ENCODE measurements around the gene TJP1.
"Not testable (repeated sequence)": the region's sequence is repeated elsewhere in the genome, so short reads cannot be mapped to it uniquely, and the experiment has no call there.

Gene TJP1

DNA sequence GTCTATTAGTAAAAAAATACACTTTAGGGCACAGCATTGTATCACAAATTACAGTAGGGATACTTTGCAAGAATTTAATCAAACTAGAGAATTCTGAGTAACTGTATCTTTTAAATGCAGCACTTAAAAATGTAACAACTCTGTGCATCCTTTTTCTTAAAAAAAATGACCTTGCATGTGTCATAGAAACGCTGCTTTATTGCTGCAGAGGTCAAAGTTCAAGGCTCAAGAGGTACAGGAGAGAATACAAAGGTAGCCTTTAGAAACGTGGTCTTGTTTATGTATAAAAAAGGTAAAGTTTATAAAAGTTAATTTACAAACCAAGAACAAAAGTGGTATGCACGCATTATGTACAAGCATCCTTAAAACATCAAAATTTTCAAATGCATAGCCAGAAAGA lies 122.0 kb downstream of the TJP1 start:
- DNase-seq (ENCODE audit: low spot score), result no peak

DNA sequence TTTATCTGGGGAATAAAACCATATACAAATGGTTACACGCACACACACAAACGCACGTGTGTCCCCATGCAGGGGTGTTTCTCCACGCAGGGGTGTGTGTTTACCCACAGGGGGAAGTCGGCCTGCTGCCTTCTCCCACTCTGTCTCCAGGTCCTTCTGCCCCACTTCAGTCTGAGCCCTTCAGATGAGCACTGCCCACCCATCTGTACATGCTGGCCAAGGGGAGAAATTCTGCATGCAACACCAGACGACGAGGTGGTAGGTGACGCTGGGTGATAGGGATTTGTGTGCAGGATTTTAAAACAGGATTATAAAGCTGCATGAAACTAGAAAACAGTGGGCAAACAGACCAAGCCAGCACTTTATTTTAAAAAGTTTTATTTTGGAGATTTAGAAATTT lies 122.5 kb downstream of the TJP1 start:
- no peak for DNase-seq (ENCODE audit: low spot score)

DNA sequence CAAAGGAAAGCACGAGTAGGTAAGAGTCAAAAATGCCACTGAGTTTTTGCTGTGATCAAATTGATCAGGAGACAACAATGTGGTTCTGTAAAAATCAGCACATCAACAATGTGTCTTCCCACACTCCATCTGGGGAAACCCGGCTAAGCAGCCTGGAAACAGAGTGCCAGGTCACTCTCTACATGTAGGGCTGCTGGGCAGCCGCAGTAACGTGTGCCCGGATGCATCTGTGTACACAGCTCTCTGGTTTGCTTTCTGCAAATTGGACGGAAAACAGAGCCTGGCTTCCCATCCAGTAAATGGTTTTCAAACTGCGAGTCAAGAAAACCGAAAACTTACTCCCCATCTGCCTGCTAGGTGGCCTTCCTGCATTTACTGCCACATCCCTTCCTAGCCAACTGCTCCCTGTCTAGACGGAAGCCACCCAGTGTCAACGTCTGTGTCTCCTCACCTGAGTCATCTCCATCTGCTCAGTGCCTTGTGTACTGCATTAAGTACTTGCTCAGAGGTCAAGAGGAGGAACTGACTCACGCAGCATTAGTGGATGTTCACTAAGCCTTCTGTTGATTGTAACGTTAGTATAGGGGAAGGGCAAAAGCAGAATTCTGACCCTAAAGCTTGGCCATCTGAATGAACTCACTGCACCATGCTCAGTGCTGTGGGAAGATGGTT lies 124.1 kb downstream of the TJP1 start:
- no peak for DNase-seq (ENCODE audit: low spot score)

DNA sequence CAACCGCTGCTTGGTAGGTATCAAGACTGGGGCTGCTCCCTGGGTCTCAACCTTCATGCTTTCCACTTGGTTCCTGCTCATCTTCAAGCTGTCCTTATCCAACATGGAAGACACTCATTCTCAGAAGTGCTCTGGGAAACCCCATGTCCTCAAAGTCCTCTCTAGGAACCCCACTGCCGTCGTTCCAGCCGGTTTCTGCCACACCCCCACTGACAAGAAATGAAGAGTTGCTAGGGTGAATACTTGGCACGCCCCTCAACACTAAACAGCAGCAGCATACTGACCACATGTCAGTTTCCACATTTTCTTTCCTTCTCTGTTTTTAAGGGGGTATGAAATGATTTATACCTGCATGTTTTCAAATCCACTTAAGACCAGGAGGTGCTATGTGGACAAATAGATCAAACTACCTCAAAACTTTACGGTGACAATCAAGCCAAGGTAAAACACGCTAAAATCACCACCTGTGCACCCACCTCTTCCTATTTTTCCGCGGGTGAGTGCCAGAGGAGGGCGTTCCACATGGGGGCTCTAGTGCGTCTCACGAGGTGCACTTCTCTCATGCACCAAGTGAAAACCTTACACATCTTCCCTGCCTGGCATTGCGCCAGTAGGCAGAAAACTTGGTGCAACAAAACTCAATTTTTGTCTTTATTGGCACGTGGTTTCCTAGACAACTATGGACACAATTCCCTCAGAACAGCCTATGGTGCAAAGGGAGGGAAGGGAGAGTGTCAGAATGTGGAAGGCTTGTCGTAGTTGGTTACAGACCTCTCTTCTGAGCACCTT lies 125.1 kb downstream of the TJP1 start:
- no peak for DNase-seq (ENCODE audit: low spot score)

DNA sequence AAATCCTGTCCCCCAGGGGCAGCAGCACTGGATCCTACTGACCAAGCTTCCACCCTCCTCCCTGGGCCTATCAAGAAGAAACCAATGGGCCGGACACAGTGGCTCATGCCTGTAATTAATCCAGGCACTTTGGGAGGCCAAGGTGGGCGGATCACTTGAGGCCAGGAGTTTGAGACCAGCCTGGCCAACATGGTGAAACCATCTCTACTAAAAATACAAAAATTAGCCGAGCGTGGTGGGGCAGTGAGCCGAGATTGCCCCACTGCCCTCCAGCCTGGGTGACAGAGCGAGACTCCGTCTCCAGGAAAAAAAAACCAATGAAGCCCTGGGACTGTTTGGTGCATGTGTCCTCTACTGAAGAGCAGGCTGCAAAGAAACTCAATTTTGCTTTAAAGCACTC lies 125.8 kb downstream of the TJP1 start:
- not testable (repeated sequence) for DNase-seq (ENCODE audit: low spot score)

DNA sequence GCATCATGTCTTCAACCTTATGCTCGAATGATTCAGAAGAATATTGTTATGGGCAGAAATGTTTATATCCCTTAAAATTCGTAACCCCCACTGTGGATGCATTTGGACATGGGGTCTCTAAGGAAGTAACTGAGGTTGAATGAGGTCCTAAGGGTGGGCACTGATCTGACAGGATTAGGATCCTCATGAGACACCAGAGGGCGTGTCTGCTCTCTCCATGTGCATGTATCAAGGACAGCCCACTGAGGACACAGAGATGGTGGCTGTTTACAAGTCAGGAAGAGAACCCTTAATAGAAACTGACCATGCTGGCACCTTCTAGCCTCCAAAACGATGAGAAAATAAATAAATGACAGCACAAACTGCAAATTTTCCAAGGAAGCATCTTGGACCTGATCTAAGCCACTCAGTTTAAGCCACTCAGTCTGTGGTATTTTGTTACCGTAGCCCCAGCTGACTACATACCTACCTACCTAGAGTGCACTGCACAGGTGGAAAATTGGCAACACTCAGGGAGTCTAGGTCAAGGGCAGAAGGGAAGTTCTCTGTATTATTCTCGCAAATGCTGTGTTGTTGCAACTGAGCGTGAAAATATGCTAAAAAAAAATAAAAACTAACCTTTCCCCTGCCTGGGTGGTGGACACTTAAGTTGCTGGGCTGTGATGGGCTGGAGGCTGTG lies 126.6 kb downstream of the TJP1 start:
- no peak for DNase-seq (ENCODE audit: low spot score)

DNA sequence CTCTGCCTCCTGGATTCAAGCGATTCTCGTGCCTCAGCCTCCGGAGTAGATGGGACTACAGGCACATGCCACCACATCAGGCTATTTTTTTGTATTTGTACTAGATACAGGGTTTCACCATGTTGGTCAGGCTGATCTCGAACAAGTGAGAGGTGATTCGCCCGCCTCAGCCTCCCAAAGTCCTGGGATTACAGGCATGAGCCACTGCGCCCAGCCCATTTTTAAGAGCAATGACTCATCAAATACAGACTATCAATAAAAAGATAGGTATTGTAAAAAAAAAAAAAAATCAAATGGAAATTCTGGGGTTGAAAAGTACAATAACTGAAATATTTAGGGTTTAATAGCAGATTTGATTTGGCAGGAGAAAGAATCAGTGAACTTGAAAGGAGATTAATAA lies 129.0 kb downstream of the TJP1 start:
- DNase-seq (ENCODE audit: low spot score), result no peak

DNA sequence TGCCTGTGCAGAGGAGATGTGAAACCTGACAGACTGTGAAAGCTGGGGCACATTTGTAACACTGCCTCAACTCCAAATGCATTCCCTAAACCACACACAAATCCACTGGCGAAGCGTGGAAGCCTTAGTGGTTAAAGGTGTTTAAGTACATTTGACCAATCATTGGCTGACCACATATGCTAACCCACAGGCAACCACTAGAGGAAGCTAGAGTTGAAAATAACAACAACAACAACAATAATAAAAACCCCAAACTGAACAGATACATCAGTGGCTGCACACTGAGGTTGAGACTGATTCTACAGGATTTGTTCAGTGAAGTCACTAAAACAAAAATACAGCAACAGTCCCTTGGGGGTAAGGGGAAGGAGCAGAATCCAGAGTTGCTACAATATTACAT lies 129.7 kb downstream of the TJP1 start:
- DNase-seq (ENCODE audit: low spot score), result no peak

DNA sequence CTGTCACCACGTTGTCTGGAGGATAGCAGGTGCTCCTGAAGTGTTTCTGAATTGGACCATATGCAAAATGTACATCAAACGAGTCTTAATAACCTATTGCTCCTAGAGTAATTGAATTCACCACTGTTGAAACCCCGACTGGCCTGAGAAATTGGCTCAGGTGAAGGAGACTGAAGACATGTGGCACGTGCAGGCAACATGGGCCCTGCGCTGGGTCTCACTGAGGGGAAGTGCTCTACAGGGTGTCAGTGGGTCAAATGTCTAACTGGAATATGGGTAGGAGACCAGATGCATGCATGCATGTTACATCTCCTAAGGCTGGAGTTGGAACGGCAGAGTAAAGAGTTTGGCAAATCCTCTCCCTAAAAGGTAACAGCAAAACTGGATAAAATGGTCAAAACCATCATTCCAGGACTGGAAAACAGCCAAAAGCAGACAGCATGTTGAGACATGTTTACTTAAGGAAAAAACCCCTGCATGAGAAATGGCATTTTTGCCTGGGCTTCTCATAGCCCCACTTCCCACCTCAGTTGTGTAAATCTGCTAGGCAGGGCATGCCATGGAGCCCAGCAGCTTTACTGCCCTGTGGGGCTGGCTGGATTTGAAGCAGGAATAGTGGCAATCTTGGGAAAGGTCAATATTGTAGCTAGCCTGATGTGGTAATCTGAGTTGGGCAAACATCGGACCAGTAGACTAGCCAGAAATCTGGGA lies 131.3 kb downstream of the TJP1 start:
- DNase-seq (ENCODE audit: low spot score), result no peak

DNA sequence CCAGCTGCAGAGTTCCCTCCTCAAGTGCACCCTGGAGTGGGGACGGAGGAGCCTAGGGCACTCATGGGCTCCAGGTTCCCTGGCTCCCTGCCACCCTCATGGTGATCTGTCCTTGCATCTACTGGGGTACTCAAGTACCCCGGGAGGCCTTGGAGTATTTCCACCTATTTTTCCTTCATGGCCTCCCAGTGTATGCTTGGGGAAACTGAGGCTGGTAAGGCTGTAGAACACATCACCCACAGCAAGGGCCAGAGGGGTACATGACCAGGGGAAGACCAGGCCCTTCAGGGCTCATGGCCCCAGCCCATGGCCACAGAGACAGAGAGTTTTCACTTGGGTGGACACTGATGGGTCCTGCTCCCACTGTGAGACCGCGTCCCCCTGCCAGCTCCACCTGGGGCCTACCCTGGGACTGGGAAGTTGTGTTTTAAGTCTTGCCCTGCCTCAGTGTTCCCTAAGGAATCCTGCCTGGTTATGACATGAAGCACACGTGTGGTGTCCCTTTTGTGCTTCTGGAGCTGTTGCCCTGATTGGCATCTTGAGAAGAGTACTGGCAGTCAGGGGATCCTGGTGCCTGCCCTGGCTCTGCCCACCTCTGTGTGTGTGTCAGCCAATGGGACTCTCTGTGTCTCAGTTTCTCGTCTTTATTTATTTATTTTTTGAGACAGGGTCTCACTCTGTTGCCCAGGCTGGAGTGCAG lies 132.8 kb downstream of the TJP1 start:
- DNase-seq (ENCODE audit: low spot score), result no peak

DNA sequence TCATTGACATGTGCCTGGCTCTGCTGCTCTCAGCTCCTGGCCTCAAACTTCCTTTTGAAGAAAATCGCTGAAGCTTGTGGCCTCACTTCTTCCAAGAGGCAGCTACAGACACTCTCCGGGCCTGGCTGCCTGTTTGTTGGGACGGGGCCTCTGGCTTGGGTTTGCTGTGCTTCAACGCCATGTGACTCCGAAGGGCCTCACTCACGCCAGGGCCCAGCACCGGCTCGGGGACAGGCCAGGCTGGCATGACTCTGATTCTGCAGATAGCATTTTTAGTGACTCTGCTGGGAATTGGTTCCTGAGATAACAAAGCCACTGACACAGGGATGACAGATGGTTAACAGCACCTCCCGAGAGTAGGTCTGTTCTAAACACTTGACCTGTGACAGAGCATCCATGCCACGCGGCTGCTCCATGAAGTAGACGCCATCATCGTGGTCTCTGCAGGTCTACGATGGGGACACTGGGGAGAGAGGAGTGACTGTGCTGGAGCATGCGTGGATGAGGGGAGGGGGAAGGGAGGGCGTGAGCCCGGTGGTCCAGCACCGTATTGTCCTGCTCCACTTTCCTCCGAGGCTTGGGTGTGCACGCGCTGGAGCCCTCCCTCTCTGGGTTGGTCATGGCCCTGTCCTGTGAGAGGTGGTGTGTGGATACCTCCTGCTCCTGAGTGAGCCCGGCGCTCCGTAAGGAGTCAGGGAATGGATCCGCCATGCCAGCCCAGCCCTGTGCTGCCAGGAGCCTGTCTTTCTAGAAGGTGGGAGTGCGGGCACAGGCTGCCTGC lies 133.6 kb downstream of the TJP1 start:
- no peak for DNase-seq (ENCODE audit: low spot score)

DNA sequence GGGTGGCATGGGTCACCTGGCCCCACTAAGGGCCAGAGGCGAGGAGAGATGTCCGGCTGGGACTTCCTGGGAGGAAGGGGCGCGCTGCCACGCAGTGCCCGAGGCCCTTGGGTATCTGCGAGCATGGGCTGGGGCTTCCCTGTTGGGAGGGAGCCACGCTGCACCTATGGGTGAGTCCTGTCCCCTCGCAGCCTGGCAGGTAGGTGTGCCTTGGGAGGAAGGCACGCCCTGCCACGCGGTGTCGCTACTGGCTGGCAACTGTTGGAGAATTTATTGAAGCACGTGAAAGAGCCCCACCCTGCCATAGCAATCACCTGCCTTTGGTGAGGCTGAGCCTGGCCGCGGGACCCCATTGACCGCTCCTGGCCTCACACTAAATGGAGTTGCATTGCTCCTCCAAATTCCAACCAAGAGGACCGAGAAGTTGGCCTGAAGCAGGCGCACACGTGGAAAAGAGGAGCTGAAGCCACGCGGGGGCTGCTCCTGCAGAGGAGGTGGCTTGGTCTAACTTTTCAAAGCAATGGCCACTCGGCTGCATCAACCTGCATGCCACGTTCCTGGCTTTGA lies 134.2 kb downstream of the TJP1 start:
- DNase-seq (ENCODE audit: low spot score), result no peak

DNA sequence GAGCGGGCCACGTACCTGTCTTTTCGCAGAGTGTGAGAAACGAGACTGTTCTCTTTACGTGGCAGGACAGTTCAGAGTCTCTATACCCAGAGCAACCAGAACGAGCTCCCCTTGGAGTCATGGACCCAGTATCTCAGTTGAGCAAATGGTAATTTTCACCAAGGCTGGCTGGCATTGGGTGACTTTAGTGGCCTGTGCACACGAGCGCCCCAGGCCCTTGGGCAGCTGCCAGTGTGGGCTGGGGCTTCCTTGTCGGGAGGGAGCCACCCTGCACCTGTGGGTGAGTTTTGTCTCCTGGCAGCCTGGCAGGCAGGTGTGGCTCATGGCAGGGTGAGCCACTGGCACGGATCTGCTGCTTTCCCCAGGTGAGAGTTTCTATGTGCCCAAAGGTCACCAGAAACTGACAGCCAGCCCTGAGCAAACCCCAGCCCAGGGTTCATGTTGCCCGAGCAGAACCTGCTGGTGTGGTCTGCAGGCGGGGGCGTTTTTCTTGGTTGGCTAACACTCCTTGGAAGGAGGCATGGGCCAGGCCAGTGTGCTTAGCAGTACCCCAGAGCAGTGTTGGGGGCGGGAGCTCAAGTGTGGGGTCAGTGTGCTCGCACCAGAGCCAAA lies 135.0 kb downstream of the TJP1 start:
- no peak for DNase-seq (ENCODE audit: low spot score)

DNA sequence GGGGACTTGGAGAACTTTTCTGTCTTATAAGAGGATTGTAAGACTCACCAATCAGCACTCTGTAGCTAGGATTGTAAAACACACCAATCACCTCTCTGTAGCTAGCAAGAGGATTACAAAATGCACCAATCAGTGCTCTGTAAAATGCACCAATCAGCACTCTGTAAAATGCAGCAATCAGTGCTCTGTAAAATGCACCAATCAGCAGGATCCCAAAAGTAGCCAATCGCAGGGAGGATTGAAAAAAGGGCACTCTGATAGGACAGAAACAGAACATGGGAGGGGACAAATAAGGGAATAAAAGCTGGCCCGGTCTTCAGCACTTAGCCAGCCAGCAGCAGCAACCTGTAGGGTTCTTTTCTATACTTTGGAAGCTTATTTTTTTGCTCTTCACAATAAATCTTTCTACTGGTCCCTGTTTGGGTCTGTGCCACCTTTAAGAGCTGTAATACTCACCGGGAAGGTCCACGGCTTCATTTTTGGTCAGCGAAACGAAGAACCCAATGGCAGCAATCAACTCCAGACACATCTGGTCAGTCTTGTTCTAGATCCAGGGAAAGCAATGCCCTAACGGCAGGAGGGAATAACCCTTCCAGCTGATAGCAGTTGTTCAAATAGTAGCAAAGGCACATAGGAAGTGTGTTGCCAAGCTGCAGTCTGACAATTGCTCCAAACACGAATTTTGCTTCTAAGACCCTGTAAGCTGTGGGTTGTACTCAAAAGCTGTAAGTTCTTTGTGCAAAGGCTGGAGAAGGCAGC lies 135.6 kb downstream of the TJP1 start:
- no peak for DNase-seq (ENCODE audit: low spot score)

DNA sequence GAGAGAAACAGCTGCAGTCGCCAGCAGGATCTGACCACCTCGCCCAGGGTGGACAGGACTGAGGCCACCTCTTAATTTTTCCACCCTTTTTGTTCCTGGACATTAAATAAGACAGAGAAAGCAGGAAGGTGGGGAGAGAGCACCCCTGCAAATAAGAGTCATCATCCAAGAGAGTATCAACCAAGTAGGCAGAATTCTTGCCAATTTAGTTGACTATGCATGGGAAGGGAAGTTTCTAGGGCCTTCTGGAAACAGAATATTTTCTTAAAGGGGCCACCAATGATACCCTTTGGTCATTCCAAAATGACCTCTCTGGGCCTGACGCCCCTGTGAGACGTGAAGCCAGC lies 136.2 kb downstream of the TJP1 start:
- DNase-seq (ENCODE audit: low spot score), result no peak

DNA sequence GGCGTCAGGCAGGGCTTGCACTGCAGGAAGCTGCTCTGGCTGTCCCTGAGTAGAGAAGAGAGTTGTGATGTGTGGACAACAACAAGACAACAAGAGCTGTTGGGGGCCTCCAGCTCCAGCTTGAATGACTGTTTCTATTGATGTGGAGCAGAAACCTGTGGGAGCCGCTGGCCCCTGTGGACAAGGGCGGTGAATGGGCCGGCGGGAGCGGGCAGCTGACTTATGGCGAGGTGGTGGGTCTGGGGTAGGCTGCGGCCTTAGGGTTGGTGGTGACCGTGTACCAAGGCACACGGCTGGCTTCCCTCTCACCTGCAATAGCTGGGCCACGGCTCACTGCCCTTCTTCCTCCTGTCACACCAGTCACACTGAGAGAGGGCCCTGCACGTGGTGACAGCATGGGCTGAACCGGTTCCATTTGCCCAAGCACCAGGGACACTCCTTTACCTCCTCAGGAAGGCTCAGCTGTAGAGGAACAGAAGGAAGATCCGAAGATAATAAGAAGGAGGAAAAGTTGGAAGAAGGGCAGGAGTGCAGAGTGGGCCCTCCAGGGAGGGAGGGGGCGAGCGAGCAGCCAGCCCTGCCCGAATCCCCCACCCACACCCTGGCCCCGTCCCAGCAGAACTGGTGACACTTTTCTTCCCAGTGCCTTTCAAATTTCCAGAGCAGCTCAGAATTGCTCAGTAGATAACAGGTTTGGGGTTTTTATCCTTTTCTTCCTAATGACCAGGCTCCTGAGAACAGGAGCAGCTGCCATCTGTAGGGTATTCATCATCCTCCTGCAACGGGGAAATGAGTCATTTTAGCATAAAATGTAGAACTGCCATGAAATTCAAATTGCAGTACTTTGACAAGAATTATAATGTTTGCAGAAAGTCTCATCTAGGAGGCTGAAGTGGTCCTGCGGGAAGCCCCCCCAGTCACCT lies 136.9 kb downstream of the TJP1 start:
- DNase-seq (ENCODE audit: low spot score), result no peak

DNA sequence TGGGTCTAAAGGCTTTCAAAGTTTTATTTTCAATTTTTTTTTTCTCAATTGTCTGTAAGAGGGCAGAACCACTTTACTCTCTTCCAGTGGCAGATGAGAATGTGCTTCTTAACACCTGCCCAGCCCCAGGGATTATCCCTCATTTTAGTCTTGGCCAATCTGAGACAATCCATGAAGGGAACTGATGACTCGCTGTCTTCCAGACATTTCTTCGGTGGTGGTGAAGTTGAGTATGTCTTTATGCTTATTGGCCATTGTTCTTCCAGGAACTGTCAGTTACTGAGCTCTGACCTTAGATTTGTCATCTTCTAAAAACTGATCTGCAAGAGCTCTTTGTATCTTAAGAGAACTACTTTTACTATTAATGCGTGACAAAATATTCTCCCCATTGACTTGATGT lies 139.5 kb downstream of the TJP1 start:
- DNase-seq (ENCODE audit: low spot score), result no peak

DNA sequence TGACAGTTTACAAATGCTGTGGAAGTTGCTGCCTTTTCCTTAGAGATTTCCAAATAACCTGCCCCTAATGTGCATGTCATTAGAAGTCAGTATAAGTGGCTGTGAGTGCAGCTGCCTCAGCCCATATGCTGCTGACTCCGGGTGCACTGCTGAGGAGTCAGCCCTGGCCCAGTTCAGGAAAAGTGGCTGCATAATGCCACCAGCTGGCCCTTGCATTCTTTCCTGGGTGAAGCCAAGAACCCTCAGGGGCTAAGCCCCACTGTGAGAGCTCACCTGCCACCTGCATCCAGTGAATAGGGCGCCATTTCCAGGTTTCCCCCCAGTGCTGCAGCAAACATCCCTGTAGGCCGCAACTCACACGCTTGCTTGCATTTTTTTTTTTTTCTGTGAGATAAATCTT lies 139.9 kb downstream of the TJP1 start:
- no peak for DNase-seq (ENCODE audit: low spot score)

DNA sequence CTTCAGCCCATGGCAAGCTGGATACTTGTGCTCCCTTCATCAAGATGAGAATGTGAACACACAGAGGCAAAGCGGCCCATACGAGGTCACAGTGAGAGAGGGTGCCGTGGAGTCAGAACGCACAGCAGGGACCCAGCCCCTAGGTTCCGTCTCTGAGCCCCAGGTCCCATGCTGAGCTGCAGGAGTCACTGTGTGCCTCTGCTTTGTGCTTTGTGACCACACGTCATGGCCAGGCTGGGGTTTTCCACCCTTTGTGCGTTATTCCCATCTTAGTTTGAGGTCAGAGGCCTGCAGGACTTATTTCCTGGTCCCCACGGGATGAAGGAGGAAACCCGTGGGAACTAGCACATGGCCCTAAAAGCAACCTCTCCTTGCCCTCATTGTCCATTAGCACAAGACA lies 140.3 kb downstream of the TJP1 start:
- no peak for DNase-seq (ENCODE audit: low spot score)

Data from COLO829 (cell line).